Measurements from ENCODE around the gene TRIM36. TPM values are rescaled to one million over a fixed set of nuclear protein-coding genes. Genes with fewer than 3 reads are reported as not detected.

The TRIM36 gene
- total RNA-seq, 1 experiment from 2014 or later: 0.15 TPM

DNA sequence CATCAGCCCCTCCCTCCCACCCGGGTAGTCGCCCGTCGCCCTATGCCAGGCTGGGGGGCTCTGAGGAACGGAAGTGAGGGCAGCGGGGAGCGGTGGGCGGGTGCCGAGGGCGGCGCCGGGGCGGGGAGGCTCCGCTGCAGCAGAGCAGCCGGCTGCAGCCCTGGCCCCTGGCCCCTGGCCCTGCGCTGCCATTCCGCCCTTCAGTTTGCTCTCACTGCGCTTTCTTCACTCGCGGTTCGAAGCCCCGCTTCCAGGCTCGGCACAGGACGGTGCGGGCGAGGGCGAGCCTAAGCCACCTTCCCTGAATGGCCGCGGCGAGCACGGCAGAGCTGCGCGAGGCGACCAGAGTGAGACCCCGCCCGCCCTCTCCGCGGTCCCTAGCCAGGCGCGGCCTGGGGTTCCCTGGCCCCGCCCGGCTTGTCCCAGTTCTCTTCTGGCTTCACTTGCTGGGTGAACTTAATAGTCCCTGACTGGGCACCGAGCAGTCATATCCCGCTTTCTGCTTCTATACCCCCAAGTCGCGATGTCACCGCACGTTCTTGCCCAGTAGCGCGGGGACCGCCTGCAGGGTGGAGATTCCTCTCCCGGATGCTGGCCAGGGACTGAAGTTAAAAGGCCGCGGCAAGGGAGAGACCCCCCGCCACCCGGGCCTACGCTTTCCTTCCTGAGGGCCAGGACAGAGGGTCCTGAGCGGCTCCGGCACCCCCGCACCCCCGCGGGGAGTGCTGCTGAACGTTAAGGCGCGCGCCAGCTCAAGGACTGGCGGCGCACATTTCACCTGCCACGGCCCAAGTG, 623 bp upstream of the TRIM36 start:
- Histone ChIP-seq H3K4me2 (ENCODE audit: low read length) (peak overlapping the region; percentile 100), H4K20me1 (ENCODE audit: low read length) (no peaks in the 10 kb centered on the region), H3K4me1 (ENCODE audit: insufficient read depth, low read length) (peaks cover 10% of the 10 kb centered on the region), H3K9me2 (replicated peaks; ENCODE audit: low read length) (no peaks in the 10 kb centered on the region), H3K79me2 (ENCODE audit: low read length) (no peaks in the 10 kb centered on the region), H3K9ac (ENCODE audit: low read length) (no peak overlapping the region), H3K27me3 (ENCODE audit: low read length) (peaks cover 65% of the 10 kb centered on the region), H3K4me3 (ENCODE audit: low read length) (peak overlapping the region; percentile 86), H3K9me3 (ENCODE audit: low read length) (no peaks in the 10 kb centered on the region), H2AFZ (ENCODE audit: low read length) (peak overlapping the region; percentile 97), H3K36me3 (ENCODE audit: low read depth, low read length) (no peaks in the 10 kb centered on the region), H3F3A (ENCODE audit: low read length, unreplicated experiment) (no peaks in the 10 kb centered on the region), H3K27ac (ENCODE audit: low read length) (no peak overlapping the region)
- intact Hi-C loops (cut with micrococcal nuclease): loop anchor here (5.0 kb wide), 1 partner anchor 77 kb away; no protein-coding TSS in a partner anchor
- DNase-seq (peak; percentile 27), ATAC-seq (peak; percentile 63)
- TF ChIP-seq EZH2phosphoT487 (IDR thresholded peaks at IDR 0.05; ENCODE audit: borderline replicate concordance, low read length) (no peak; the same call in 1 of the 2 replicates), EZH2 (IDR thresholded peaks at IDR 0.05; ENCODE audit: low read length, unreplicated experiment) (peak; percentile 92)
- CTCF ChIA-PET: no interaction called here
- POLR2A ChIA-PET (ENCODE audit: unreplicated experiment): interaction anchor here (0.6 kb wide), 1 partner anchor 373 kb away, joined by 3 read pairs; no protein-coding TSS in a partner anchor
- no TSS peak for BruUV-seq (replicated peaks)

DNA sequence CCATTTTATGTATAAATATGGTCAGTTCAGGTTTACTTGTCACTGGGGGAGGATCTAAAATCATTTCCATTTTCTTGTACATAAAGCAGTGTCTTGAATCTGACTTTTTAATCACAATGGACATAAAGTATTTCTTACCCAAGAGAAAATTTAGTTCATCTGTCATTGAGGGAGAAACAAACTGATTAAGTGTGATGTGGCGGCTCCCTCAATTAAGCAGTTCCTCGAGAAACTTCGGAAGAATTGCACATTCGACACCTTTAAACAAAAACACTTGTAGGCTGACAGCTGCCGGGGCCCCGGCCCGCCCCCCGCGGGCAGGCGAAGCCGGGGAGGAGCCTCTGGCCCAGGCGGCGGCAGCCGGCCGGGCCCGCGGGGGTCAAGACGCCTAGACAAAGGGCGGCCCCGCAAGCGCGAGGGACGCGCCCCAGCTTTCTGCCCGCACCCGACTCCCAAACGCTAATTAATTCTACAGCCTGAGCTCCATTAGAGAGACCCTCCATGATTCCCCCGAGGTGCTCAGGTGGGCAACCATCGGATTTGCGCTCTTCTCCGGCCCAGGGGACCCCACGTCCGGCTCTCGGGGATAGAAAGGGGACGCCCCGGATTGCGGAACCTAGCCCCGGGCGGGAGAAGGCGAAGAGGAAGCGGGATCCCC, 750 bp downstream of the TRIM36 start:
- intact Hi-C loops (cut with micrococcal nuclease): no loop called here
- Histone ChIP-seq H3K4me1 (ENCODE audit: insufficient read depth, low read length) (peaks cover 10% of the 10 kb centered on the region), H3K9me2 (replicated peaks; ENCODE audit: low read length) (no peaks in the 10 kb centered on the region), H3K79me2 (ENCODE audit: low read length) (no peaks in the 10 kb centered on the region), H3K36me3 (ENCODE audit: low read depth, low read length) (no peaks in the 10 kb centered on the region), H3F3A (ENCODE audit: low read length, unreplicated experiment) (no peaks in the 10 kb centered on the region), H3K4me2 (ENCODE audit: low read length) (peak overlapping the region; percentile 100), H3K4me3 (ENCODE audit: low read length) (peak overlapping the region; percentile 86), H3K27ac (ENCODE audit: low read length) (no peak overlapping the region), H3K9me3 (ENCODE audit: low read length) (no peaks in the 10 kb centered on the region), H3K27me3 (ENCODE audit: low read length) (peaks cover 53% of the 10 kb centered on the region), H3K9ac (ENCODE audit: low read length) (peak overlapping the region; percentile 11; the same call in 1 of the 2 replicates), H4K20me1 (ENCODE audit: low read length) (no peaks in the 10 kb centered on the region), H2AFZ (ENCODE audit: low read length) (peak overlapping the region; percentile 97)
- ChIA-PET POLR2A (ENCODE audit: unreplicated experiment) (no interaction called here), CTCF (interaction anchor here (0.6 kb wide), 1 partner anchor 74 kb away, joined by 3 read pairs; no protein-coding TSS in a partner anchor)
- TF ChIP-seq EZH2phosphoT487 (IDR thresholded peaks at IDR 0.05; ENCODE audit: borderline replicate concordance, low read length) (no peak), EZH2 (IDR thresholded peaks at IDR 0.05; ENCODE audit: low read length, unreplicated experiment) (peak; percentile 93)
- no TSS peak for BruUV-seq (replicated peaks)
- ATAC-seq (no peak), DNase-seq (no peak)

DNA sequence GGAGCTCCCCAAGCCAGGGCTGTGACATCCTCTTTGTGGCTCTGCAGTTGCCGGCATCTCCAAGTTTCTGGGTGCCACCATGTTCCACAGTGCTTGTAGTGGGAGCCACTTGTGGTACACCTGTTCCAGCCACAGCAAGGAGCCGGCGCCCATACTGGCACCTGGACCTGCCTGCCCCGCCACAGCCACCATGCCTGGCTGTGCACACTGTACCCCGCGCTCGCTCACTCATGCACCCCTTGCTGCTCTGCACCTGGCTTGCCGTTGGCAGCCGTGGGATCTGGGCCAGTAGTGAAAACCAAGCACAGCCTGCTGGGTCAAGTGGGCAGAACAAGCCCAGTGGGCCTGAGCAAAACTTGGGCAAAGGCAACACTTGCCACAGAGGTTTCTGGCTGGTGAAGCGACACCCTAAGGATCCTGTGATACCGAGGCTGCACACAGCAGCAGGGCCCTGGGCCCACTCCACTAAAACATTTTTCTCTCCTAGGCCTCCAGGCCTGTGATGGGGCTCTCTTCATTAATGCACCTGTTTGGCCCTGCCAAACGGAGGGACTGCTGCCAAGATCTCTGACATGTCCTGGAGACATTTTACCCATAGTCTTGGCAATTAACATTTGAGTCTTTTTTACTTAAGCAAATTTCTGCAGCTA, 2.8 kb downstream of the TRIM36 start:
- H2AFZ ChIP-seq (ENCODE audit: low read length): no peak overlapping the region

More for the DNA sequence above, 2.8 kb downstream of the TRIM36 start:
- Histone ChIP-seq H3F3A (ENCODE audit: low read length, unreplicated experiment) (no peaks in the 10 kb centered on the region), H3K9ac (ENCODE audit: low read length) (no peak overlapping the region), H3K36me3 (ENCODE audit: low read depth, low read length) (no peaks in the 10 kb centered on the region), H3K4me3 (ENCODE audit: low read length) (no peak overlapping the region), H3K79me2 (ENCODE audit: low read length) (no peaks in the 10 kb centered on the region), H3K9me2 (replicated peaks; ENCODE audit: low read length) (no peaks in the 10 kb centered on the region), H3K9me3 (ENCODE audit: low read length) (no peaks in the 10 kb centered on the region), H3K4me2 (ENCODE audit: low read length) (no peak overlapping the region), H4K20me1 (ENCODE audit: low read length) (no peaks in the 10 kb centered on the region), H3K27me3 (ENCODE audit: low read length) (peaks cover 37% of the 10 kb centered on the region), H3K4me1 (ENCODE audit: insufficient read depth, low read length) (peaks cover 10% of the 10 kb centered on the region), H3K27ac (ENCODE audit: low read length) (no peak overlapping the region)
- no peak for ATAC-seq
- ChIA-PET POLR2A (ENCODE audit: unreplicated experiment) (no interaction called here), CTCF (no interaction called here)
- BruUV-seq (replicated peaks): no TSS peak
- no peak for DNase-seq
- intact Hi-C loops (cut with micrococcal nuclease): no loop called here
- TF ChIP-seq, protein P1, sequence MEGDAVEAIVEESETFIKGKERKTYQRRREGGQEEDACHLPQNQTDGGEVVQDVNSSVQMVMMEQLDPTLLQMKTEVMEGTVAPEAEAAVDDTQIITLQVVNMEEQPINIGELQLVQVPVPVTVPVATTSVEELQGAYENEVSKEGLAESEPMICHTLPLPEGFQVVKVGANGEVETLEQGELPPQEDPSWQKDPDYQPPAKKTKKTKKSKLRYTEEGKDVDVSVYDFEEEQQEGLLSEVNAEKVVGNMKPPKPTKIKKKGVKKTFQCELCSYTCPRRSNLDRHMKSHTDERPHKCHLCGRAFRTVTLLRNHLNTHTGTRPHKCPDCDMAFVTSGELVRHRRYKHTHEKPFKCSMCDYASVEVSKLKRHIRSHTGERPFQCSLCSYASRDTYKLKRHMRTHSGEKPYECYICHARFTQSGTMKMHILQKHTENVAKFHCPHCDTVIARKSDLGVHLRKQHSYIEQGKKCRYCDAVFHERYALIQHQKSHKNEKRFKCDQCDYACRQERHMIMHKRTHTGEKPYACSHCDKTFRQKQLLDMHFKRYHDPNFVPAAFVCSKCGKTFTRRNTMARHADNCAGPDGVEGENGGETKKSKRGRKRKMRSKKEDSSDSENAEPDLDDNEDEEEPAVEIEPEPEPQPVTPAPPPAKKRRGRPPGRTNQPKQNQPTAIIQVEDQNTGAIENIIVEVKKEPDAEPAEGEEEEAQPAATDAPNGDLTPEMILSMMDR (conservative IDR thresholded peaks at IDR 0.05; ENCODE audit: low read depth, low read length): no peak
- no peak for TF ChIP-seq EZH2 (IDR thresholded peaks at IDR 0.05; ENCODE audit: low read length, unreplicated experiment)
- TF ChIP-seq EZH2phosphoT487 (IDR thresholded peaks at IDR 0.05; ENCODE audit: borderline replicate concordance, low read length): no peak

Data from PC-3 (cell line).